ENCODE measurements around the gene MEI1.

GRCh38 chr22:41696703-41697102 is 2.6 kb upstream of the MEI1 start:
- TF ChIP-seq CTCF (IDR thresholded peaks at IDR 0.05) = no peak
- no peak for TF ChIP-seq POLR2A (IDR thresholded peaks at IDR 0.05)
- TF ChIP-seq POLR2AphosphoS5 (IDR thresholded peaks at IDR 0.05) = no peak

Measured in prostate gland (tissue), 2 donors.